ENCODE results near the gene JAKMIP3.

- no peak for TF ChIP-seq RB1 (IDR thresholded peaks at IDR 0.05; ENCODE audit: borderline replicate concordance)
- no peak for TF ChIP-seq RCOR1 (conservative IDR thresholded peaks at IDR 0.05; ENCODE audit: low read depth, low read length)
- no peak for TF ChIP-seq BRCA1 (IDR thresholded peaks at IDR 0.05; ENCODE audit: low read depth, low read length)
- TF ChIP-seq FOXM1 (IDR thresholded peaks at IDR 0.05; ENCODE audit: low read depth, low read length): no peak
- TF ChIP-seq, protein P1, sequence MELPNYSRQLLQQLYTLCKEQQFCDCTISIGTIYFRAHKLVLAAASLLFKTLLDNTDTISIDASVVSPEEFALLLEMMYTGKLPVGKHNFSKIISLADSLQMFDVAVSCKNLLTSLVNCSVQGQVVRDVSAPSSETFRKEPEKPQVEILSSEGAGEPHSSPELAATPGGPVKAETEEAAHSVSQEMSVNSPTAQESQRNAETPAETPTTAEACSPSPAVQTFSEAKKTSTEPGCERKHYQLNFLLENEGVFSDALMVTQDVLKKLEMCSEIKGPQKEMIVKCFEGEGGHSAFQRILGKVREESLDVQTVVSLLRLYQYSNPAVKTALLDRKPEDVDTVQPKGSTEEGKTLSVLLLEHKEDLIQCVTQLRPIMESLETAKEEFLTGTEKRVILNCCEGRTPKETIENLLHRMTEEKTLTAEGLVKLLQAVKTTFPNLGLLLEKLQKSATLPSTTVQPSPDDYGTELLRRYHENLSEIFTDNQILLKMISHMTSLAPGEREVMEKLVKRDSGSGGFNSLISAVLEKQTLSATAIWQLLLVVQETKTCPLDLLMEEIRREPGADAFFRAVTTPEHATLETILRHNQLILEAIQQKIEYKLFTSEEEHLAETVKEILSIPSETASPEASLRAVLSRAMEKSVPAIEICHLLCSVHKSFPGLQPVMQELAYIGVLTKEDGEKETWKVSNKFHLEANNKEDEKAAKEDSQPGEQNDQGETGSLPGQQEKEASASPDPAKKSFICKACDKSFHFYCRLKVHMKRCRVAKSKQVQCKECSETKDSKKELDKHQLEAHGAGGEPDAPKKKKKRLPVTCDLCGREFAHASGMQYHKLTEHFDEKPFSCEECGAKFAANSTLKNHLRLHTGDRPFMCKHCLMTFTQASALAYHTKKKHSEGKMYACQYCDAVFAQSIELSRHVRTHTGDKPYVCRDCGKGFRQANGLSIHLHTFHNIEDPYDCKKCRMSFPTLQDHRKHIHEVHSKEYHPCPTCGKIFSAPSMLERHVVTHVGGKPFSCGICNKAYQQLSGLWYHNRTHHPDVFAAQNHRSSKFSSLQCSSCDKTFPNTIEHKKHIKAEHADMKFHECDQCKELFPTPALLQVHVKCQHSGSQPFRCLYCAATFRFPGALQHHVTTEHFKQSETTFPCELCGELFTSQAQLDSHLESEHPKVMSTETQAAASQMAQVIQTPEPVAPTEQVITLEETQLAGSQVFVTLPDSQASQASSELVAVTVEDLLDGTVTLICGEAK (IDR thresholded peaks at IDR 0.05; ENCODE audit: borderline replicate concordance): no peak
- no peak for TF ChIP-seq SREBF1 (IDR thresholded peaks at IDR 0.05; ENCODE audit: low read length)
- TF ChIP-seq GABPA (IDR thresholded peaks at IDR 0.05; ENCODE audit: low read depth): no peak
- TF ChIP-seq CREB1 (IDR thresholded peaks at IDR 0.05; ENCODE audit: low read depth): no peak
These were observed 5.9 kb downstream of the JAKMIP3 start for GRCh38 chr10:132071667-132072066.

Measured in GM12878 (cell line).